Stimulated activated memory B cell treated with anti-CD40 and anti-IgM and Interleukin-4, amounts not matched to agents 10 μg/mL and 1 μg/mL and 100 μg/mL, for 72 hours (primary cell): ENCODE measurements around the gene TMEM114.

ENCODE experiments used
- ATAC-seq: fragments of 150-1000 bp; cut with Tn5 transposase; 2 replicates; pipeline ENCODE4 v1.10.0; 2021
- H3K27ac Mint-ChIP-seq: one replicate; pipeline ENCODE4 v1.8.0; 2022; ENCODE audit warnings: mild to moderate bottlenecking, mixed read lengths
- H3K27me3 Mint-ChIP-seq: one replicate; pipeline ENCODE4 v1.8.0; 2022; ENCODE audit warnings: mixed read lengths
- H3K36me3 Mint-ChIP-seq: one replicate; pipeline ENCODE4 v1.8.0; 2022; ENCODE audit warnings: mixed read lengths
- H3K4me1 Mint-ChIP-seq: one replicate; pipeline ENCODE4 v1.8.0; 2022; ENCODE audit warnings: mixed read lengths
- H3K4me3 Mint-ChIP-seq: one replicate; pipeline ENCODE4 v1.8.0; 2022; ENCODE audit warnings: mild to moderate bottlenecking, moderate library complexity, mixed read lengths
- H3K9me3 Mint-ChIP-seq: one replicate; pipeline ENCODE4 v1.8.0; 2022; ENCODE audit warnings: mixed read lengths

TMEM114 gene

DNA sequence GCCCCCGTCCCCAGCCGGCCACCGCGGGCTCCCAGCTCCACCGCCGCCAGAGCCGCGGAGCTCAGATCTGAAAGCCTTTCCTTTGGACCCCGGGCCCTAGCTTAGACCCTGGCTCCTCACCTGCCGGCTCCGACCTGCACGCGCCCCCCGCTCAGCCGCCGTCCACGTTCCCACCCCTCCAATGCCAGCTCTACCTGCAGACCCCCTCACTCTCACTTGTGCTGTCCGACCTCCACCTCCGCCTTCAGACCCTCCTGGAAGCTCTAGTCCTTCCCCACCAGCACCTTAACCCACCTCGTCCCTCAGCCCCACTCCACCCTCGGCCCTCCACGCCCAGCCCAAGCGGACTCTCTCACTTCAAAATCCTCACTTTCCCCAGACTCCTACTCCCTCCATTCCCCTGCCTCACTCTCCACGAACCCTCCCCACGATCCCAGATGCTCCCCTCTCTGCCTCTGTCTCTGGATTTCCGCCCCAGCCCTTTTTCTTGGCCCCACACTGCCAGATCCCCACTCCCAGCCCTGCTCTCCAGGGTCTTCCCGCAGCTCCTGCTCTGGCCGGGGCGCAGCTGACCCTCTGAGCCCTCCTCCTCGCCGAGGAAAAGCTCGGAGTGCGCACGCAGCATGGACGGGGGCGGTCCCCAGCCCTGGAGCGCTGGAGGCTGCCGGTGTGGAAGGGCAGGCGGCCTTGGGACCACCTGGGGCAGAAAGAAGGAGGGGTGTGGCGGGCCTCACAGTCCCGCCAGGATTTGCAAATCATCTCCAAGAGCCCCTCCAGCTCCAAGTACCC lies at the start of gene TMEM114:
TSS of gene TMEM114 (minus strand) at position 612 of the 789 bp plus-strand sequence. CDS start 673 bp downstream, outside the sequence.
- Mint-ChIP-seq H3K4me1 (peaks cover 17% of the 10 kb centered on the region), H3K27ac (no peak within 1 kb of the TSS), H3K4me3 (peak within 1 kb of the TSS; percentile 29), H3K36me3 (peaks cover 4% of the 10 kb centered on the region), H3K9me3 (peaks cover 2% of the 10 kb centered on the region), H3K27me3 (peaks cover 24% of the 10 kb centered on the region)
- ATAC-seq: no peak

- Mint-ChIP-seq H3K27ac (no peak overlapping the region), H3K4me3 (no peak overlapping the region), H3K9me3 (no peaks in the 10 kb centered on the region), H3K27me3 (no peaks in the 10 kb centered on the region), H3K4me1 (peaks cover 3% of the 10 kb centered on the region), H3K36me3 (peaks cover 88% of the 10 kb centered on the region)
- ATAC-seq: no peak
Observed at GRCh38 chr16:8639694-8640093, 49.4 kb upstream of the TMEM114 start.

DNA sequence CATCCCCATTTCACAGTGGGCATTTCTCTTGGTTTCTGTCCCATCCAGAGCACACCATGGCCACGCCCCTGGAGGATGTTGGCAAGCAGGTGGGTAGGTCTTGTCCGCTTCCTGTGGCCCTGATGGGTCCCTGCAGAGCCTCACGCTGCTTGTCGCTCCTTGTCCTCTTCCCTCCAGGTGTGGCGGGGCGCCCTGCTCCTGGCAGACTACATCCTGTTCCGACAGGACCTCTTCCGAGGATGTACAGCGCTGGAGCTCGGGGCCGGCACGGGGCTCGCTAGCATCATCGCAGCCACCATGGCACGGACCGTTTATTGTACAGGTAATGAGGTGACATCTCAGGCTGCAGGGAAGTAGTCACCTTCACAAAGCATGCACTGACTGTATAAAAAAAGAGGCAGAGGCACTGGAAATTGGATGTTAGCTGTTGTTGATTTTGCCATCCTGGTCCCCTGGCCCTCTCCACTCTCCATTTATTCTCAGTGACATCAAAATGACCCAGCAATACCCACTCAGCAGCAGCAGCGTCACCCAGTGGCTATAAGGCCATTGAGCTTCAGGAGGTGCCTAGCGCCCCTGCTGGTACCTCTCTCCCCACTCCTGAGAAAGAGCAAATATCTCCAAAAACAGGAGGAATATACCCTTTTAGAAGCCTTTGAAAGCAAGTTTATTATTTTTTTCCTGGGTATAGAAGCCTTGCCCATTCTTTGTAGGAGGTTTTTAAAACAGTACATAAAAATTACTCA lies 44.9 kb upstream of the TMEM114 start:
- peaks cover 8% of the 10 kb centered on the region for H3K4me1 Mint-ChIP-seq
- H3K36me3 Mint-ChIP-seq: peaks cover 74% of the 10 kb centered on the region
- ATAC-seq: no peak
- no peak overlapping the region for H3K27ac Mint-ChIP-seq
- no peak overlapping the region for H3K4me3 Mint-ChIP-seq
- H3K9me3 Mint-ChIP-seq: no peaks in the 10 kb centered on the region
- no peaks in the 10 kb centered on the region for H3K27me3 Mint-ChIP-seq

DNA sequence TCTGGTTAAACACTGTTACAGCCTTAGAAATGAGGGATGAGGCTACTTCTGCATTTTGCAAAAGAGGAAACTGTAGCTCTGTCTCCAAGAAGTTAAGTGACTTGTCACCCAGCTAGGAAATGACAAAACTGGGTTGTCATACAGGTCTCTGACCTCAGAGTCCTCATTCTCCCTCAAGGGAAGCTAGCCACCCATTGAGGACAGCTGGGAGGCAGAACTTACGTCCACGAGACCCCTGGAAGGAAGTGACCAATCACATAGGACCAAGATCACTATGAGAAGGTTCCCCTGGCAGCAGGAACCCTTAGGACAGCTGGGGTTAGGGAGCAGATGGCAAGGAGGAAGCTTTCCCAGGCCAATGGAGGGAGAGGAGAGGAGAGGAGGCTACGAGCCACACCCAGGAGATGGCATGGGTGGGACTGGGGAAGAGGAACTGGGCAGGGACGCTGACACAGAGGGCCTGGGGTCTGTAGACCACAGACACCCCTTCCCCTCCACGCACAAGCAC lies 42.4 kb upstream of the TMEM114 start:
- H3K27ac Mint-ChIP-seq: peak overlapping the region; percentile 55
- H3K4me3 Mint-ChIP-seq: no peak overlapping the region
- peaks cover 72% of the 10 kb centered on the region for H3K36me3 Mint-ChIP-seq
- H3K4me1 Mint-ChIP-seq: peaks cover 18% of the 10 kb centered on the region
- no peaks in the 10 kb centered on the region for H3K27me3 Mint-ChIP-seq
- peak; percentile 41 for ATAC-seq
- no peaks in the 10 kb centered on the region for H3K9me3 Mint-ChIP-seq

GRCh38 chr16:8631818-8632465 lies 41.6 kb upstream of the TMEM114 start:
- no peak for ATAC-seq
- H3K4me3 Mint-ChIP-seq: no peak overlapping the region
- peaks cover 22% of the 10 kb centered on the region for H3K4me1 Mint-ChIP-seq
- H3K27me3 Mint-ChIP-seq: no peaks in the 10 kb centered on the region
- no peaks in the 10 kb centered on the region for H3K9me3 Mint-ChIP-seq
- H3K27ac Mint-ChIP-seq: peak overlapping the region; percentile 55
- H3K36me3 Mint-ChIP-seq: peaks cover 74% of the 10 kb centered on the region

GRCh38 chr16:8631373-8631772 lies 41.1 kb upstream of the TMEM114 start:
- H3K36me3 Mint-ChIP-seq: peaks cover 76% of the 10 kb centered on the region
- no peak overlapping the region for H3K4me3 Mint-ChIP-seq
- peaks cover 26% of the 10 kb centered on the region for H3K4me1 Mint-ChIP-seq

DNA sequence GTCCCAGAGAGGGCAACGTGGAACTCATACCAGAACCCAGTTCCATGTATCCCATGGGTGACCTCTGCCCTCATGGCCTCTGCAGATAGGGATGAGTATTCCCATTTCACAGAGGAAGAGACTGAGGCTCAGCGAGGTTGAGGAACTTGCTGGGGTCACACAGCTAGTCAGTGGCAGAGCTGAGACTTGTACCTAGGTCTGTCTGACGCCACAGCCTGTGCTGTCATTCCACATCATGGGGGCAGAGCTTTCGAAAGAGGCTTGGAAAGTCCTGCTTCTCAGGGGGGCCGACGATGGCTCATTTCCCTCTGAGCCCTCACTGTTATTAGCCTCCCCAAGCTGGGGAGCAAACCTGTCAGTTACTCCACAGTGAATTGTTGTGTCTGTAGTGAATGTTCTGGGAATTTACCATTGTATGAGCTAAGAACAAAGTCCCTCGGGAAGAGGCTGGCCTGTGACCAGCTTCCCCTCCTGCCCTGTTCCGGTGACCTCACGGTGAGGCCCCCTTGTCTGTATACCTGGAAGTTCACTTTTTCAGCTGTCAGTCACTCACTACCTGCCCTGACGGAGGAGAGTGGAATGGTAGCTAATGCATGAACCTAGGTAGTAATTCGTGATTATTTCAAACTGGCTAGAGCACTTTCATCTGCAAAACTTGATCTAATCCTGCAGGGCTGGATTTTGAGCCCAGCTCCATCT lies 40.1 kb upstream of the TMEM114 start:
- ATAC-seq: no peak
- no peak overlapping the region for H3K27ac Mint-ChIP-seq
- no peaks in the 10 kb centered on the region for H3K27me3 Mint-ChIP-seq
- peaks cover 26% of the 10 kb centered on the region for H3K4me1 Mint-ChIP-seq
- peaks cover 80% of the 10 kb centered on the region for H3K36me3 Mint-ChIP-seq
- no peak overlapping the region for H3K4me3 Mint-ChIP-seq
- no peaks in the 10 kb centered on the region for H3K9me3 Mint-ChIP-seq

More at GRCh38 chr16:8631373-8631772, 41.1 kb upstream of the TMEM114 start:
- Mint-ChIP-seq H3K27ac (no peak overlapping the region), H3K27me3 (no peaks in the 10 kb centered on the region), H3K9me3 (no peaks in the 10 kb centered on the region)
- no peak for ATAC-seq

DNA sequence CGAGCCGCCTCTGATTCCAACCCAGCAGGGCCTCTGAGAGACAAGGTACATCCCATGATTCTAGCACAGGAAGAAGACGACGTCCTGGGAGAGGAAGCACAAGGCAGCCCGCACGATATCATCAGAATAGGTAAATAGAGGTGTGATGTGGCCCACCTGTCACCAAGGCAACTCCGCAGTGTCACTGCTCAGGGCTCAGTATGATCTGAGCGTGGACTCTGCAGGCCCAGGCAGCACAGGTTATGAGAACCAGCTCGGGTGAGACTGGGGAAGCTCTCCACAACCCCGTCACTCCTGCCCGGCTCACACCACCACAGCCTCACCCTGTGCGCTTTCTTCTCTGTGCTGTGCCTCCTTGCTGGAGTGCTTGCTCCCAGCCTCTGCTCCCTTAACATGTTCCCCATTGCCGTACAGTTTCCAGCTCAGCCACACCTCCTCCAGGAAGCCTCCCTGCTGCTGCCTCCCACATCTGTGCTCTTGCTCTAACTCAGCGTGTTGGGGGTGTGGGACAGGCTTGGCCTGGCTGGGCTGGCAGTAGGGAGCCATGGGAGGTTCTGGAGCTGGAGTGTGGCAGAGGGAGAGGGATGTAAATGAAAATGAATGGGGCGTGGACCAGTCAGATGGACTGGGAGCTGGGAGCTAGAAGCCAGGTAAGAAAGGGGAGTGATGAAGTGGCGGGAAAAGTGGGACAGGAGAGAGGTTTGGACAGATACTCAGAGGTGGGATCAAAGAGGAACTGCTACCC lies 38.8 kb upstream of the TMEM114 start:
- Mint-ChIP-seq H3K27me3 (no peaks in the 10 kb centered on the region), H3K27ac (no peak overlapping the region), H3K9me3 (no peaks in the 10 kb centered on the region), H3K4me1 (peaks cover 36% of the 10 kb centered on the region), H3K4me3 (no peak overlapping the region), H3K36me3 (peaks cover 73% of the 10 kb centered on the region)
- ATAC-seq: no peak

DNA sequence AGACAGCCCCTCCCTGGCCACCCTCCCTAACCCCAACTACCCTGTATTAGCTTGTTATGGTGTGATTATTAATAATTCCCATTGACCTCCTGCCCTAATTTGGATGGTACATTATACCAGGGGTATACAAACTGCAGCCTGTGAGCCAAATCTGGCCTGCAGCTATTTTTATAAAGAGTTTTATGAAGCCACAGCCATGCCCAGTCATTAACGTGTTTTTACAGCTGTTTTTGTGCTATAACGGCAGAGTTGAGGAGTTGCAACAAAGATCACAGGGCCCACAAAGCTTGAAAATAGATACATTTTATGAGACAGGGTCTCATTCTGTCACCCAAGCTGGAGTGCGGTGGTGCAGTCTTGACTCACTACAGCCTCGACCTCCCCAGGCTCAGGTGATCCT lies 37.1 kb upstream of the TMEM114 start:
- Mint-ChIP-seq H3K9me3 (no peaks in the 10 kb centered on the region), H3K36me3 (peaks cover 60% of the 10 kb centered on the region), H3K27me3 (no peaks in the 10 kb centered on the region), H3K4me3 (no peak overlapping the region), H3K27ac (no peak overlapping the region), H3K4me1 (peaks cover 33% of the 10 kb centered on the region)
- no peak for ATAC-seq

DNA sequence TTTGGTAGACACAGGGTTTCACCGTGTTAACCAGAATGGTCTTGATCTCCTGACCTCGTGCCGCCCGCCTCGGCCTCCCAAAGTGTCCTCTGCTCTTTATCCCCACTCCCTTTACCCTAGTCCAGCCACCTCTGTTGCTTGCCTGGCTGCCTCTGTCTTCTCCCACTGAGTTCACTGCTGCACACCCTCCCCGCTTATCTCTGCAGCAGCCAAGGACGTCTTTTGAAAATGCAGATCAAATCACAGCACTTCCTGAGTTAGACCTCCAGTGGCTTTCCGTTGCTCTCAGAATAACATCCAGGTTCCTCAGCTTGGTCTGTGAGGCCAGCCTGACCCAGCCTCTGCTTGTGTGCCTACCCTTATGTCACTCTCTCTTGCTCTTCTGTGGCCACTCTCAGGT lies 36.6 kb upstream of the TMEM114 start:
- peaks cover 36% of the 10 kb centered on the region for H3K4me1 Mint-ChIP-seq
- H3K9me3 Mint-ChIP-seq: no peaks in the 10 kb centered on the region
- no peak for ATAC-seq
- no peak overlapping the region for H3K4me3 Mint-ChIP-seq
- no peak overlapping the region for H3K27ac Mint-ChIP-seq
- peaks cover 54% of the 10 kb centered on the region for H3K36me3 Mint-ChIP-seq
- no peaks in the 10 kb centered on the region for H3K27me3 Mint-ChIP-seq

GRCh38 chr16:8625491-8626087 lies 35.3 kb upstream of the TMEM114 start:
- Mint-ChIP-seq H3K36me3 (peaks cover 44% of the 10 kb centered on the region), H3K4me3 (no peak overlapping the region), H3K27me3 (no peaks in the 10 kb centered on the region), H3K4me1 (peaks cover 37% of the 10 kb centered on the region), H3K27ac (no peak overlapping the region), H3K9me3 (no peaks in the 10 kb centered on the region)
- no peak for ATAC-seq

DNA sequence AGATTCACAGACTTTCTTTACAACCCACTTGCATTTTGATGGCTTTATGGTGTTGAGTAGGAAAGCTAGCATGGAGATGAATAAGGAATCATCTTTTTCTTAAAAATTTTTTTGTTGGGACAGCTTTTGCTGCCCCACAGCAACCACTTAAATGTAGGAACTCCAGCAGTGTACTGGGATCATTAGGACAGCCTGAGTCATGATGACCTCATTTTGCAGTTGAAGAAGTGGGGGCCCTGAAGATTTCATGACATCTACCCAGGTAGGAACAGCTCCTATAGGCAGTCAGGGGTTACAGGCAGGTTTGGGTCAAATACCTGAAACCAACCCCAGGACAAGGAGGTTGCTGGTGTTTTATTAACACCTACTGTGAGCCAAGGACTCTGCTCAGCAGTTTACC lies 33.3 kb upstream of the TMEM114 start:
- no peak overlapping the region for H3K27ac Mint-ChIP-seq

GRCh38 chr16:8622315-8622656 lies 32.0 kb upstream of the TMEM114 start:
- Mint-ChIP-seq H3K27me3 (peaks cover 15% of the 10 kb centered on the region), H3K4me1 (peaks cover 42% of the 10 kb centered on the region), H3K27ac (peak overlapping the region; percentile 91), H3K4me3 (peak overlapping the region; percentile 91), H3K36me3 (peaks cover 19% of the 10 kb centered on the region), H3K9me3 (no peaks in the 10 kb centered on the region)
- ATAC-seq: no peak

More for the DNA sequence above, 33.3 kb upstream of the TMEM114 start:
- Mint-ChIP-seq H3K36me3 (peaks cover 33% of the 10 kb centered on the region), H3K4me1 (peaks cover 38% of the 10 kb centered on the region), H3K9me3 (no peaks in the 10 kb centered on the region), H3K4me3 (no peak overlapping the region), H3K27me3 (peaks cover 7% of the 10 kb centered on the region)
- no peak for ATAC-seq
